COLO668 (cell line): ENCODE measurements around the gene AKAP13.
"Not testable (repeated sequence)": the region's sequence is repeated elsewhere in the genome, so short reads cannot be mapped to it uniquely, and the experiment has no call there.

Experiments
- DNase-seq: peaks from one replicate; lab custom pipeline; 2025; ENCODE audit not compliant: unreplicated experiment; lab: John Stamatoyannopoulos, UW

The AKAP13 gene

GRCh38 chr15:85477061-85477460, 96.7 kb downstream of the AKAP13 start:
- no peak for DNase-seq

DNA sequence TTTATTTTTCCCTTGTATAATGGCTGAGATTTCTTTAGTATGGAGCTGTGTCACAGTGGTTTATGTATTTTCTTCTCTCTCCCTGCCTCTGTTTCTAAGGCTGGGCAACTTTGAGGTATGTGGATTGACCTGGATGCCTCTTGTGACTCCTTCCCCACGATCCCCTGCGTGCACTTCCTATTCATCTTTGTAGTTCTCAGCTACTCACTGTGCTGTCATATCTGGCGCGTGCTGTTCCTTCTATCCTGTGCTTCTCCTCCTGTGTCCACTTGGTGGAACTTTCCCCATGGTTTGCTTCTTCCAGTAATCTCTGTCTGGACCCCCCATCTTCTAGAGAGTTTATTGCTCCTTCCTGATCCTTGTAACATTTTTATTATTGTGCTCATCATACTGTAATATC, 97.3 kb downstream of the AKAP13 start:
- DNase-seq, result no peak

GRCh38 chr15:85479071-85479647, 98.8 kb downstream of the AKAP13 start:
- DNase-seq, result no peak

GRCh38 chr15:85480923-85481322, 100.5 kb downstream of the AKAP13 start:
- no peak for DNase-seq

- DNase-seq, result not testable (repeated sequence)
Measured at GRCh38 chr15:85481543-85481942, 101.1 kb downstream of the AKAP13 start.

- no peak for DNase-seq
Measured at GRCh38 chr15:85482894-85483293, 102.5 kb downstream of the AKAP13 start.

GRCh38 chr15:85483955-85484354, 103.6 kb downstream of the AKAP13 start:
- DNase-seq, result not testable (repeated sequence)

DNA sequence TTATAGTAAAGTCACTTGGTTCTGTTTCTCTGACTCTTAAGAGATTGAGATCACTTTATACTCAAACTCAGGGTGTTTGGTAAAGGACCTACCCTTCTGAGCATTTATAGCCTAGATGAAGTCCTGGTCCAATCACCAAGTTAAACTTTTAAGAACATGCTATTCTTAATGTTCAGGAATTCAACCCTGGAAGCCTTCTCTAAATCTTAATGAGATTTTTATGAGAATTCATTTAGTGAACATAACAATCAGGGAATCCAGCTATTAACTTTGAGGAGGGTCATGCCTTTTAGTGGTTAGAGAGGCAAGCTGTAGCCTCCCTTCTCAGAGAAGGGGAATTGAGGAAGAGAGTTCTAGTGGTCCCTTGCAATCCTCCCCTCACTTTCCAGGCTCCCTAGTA, 104.5 kb downstream of the AKAP13 start:
- not testable (repeated sequence) for DNase-seq

DNA sequence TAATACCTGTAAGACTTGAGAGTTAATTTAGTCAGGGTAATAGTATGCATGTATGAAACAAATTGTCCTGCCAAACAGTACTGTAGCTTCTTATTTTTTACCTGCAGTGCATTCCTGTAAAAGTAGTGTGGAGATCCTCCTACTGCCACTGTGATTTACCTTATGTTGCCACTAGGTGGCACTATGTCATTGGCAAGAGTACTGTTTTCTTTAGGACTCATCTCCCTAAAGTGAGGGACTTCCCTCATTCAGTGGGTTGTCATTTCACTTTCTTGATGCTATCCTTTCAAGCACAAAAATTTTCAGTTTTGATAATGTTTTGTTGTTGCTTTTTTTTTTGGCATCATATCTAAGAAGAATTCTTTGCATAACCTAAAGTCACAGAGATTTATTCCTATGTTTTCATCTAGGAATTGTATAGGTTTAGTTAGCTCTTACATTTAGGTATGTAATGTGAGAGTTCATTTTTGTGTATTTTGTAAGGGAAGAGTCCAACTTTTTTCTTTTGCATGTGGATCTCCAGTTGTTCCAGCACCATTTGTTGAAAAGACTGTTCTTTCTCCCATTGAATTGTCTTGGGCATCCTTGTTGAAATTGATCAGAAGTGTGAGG, 105.7 kb downstream of the AKAP13 start:
- peak; percentile 67 for DNase-seq

- DNase-seq, result not testable (repeated sequence)
Measured at GRCh38 chr15:85487796-85488195, 107.4 kb downstream of the AKAP13 start.

DNA sequence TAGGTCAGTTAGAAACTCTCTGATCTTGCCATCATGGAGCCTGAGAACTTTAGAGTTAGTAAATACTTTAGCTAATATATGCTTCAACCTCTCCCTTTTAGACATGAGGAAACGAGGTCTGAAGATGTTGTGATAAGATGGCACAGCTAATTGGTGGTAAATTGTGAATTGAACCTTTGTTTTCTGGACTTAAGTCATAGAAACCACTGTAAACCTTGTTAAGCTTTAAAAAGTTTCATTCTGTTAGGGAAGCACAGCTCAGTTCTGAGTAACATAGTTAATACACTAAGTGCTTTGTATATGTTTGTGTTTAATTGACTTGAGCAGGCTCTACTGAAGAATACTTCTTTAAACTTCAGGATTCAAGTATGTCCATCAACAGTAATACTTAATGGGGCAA, 108.6 kb downstream of the AKAP13 start:
- no peak for DNase-seq

GRCh38 chr15:85489773-85490493, 109.5 kb downstream of the AKAP13 start:
- DNase-seq, result no peak

DNA sequence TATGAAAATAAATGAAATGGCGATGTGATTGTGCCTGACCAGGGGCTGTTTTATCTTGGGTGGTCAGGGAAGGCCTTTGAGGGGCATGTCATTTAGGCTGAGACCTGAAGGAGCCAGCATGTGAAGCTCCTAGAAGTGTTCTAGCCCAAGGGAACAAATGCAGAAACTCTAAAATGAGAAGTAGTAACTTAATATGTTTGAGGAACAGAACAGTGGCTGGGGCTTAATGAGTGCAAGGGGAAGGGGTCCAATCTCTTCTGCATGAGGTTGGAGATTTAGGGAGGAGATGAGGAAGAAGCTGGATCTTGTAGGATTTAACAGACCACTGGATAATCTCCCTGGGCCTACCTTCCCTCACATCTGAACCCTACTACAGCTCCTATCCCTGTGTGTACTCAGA, 110.5 kb downstream of the AKAP13 start:
- no peak for DNase-seq

DNA sequence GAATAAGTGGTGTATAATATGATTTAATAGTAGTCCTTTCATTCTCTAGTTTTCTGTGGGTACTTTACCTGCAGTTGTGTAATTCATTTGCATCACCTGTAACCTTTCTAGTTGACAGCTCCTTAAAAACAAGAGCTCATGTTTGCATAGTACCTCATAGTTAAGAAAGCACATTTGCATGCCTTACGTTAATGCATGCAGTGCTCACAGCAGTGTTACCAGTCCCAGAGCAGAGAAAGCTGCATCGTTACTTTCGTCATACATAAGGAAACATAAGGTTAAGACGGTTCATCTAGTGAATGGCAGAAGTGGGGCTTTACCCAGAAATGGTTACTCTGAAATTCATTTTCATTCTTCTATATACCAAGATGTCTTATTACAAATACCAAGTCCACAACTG, 111.3 kb downstream of the AKAP13 start:
- DNase-seq, result no peak

- no peak for DNase-seq
Measured at GRCh38 chr15:85492406-85492805, 112.0 kb downstream of the AKAP13 start.

DNA sequence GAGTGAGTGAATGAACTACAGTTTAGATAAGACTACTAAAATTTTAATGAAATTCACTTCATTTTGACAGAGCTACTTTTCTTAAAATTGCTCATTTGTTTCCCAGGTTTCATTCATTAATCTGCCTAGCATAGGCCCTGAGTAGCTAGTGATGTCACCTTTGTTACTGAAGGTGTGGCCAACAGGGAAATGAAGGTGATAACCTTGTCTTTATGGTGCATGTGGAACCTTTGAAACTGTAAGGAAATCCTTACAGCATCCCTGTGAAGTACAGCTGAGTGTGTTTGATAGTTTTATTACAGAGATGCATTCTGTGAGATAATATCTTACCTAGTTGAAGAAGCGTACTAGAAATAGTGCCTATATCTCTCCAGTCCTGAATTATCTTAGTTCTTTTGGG, 112.9 kb downstream of the AKAP13 start:
- DNase-seq, result no peak

- peak; percentile 28 for DNase-seq
Measured at GRCh38 chr15:85494048-85494777, 113.8 kb downstream of the AKAP13 start.

GRCh38 chr15:85495096-85495495, 114.7 kb downstream of the AKAP13 start:
- no peak for DNase-seq

DNA sequence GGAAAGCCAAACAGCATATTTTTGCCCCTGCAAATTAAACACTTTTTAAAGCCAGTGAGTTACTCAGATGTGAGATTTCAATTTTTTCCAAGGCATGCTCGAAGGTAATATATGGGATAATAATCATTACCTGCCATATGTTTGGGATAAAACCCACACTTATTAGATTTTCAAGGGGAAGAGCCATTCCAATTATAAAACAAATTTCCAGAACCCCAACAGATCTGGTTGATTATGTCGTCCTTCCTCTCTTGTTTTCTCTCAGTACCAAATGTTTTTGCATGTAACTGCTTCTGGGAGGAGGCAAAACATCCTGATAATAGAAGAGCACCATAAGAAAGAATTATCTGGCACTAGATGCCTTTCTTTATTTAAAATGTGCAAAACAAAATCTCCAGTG, 115.1 kb downstream of the AKAP13 start:
- no peak for DNase-seq

- no peak for DNase-seq
Measured at GRCh38 chr15:85496151-85496550, 115.7 kb downstream of the AKAP13 start.

GRCh38 chr15:85496551-85497171, 116.3 kb downstream of the AKAP13 start:
- no peak for DNase-seq
